ENCODE data around the gene BTBD1.
A peak's percentile ranks its signal among the peaks of the same experiment; 100 is the strongest.
"Not testable (repeated sequence)": the region's sequence is repeated elsewhere in the genome, so short reads cannot be mapped to it uniquely, and the experiment has no call there.

Gene BTBD1

DNA sequence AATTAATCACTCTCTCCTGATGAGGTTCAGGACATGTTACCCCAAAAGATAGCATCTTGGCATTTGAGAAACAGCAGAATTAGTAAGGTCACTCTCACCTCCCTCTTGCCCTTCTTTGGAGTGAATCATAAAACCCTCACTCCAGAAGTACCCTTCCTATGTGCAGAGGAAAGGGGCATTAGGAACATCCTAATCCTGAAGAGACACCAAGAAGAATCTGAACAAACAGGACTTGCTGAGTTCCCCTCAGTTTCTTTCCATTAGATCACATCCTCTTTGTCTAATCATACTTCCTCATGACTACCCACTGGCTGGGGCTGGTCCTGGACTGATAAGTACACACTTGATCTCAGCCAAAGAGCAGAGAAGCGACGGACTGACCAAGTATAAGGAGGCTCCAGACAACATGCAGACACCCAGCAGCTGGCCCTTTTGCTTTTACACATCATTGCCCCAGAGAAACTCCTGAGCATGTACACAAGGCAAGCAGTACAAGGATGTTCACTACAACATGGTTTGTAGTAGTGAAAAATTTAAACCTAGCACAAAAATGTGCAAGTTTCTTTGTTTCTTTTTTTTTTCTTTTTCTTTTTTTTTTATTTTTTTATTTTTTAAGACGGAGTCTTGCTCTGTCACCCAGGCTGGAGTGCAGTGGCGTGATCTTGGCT, 25.4 kb upstream of the BTBD1 start:
- DNase-seq, result no peak

DNA sequence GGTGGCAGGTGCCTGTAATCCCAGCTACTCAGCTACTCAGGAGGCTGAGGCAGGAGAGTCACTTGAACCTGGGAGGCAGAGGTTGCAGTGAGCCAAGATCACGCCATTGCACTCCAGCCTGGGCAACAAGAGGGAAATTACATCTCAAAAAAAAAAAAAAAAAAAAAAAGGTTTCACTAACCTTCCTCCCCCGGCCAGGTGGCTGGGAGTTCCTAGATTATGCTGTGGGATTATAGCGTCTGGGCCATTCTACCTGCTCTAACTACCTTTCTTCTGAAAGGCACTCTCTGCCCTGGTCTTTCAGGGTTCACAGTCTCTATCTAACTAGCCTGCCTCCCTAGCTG, 24.9 kb upstream of the BTBD1 start:
- not testable (repeated sequence) for DNase-seq

DNA sequence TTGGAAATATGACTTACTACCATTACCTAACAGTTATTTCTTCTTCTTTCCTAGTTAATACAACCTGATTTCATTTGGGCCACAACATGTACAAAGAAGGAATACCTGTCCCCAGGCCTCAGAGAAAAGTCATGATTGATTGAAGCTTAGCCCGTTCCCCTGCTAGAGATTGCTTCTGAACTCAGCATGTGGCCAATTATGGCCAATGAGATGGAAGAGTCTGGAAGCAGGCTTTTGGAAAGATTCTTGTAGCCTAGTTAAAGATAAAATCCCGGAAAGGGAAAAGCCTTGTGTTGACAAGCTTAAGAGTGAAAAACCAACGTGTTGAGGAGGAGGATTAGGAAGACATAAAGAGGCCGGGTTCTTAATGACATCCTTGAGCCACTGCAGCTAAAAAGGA, 23.4 kb upstream of the BTBD1 start:
- DNase-seq, result no peak

DNA sequence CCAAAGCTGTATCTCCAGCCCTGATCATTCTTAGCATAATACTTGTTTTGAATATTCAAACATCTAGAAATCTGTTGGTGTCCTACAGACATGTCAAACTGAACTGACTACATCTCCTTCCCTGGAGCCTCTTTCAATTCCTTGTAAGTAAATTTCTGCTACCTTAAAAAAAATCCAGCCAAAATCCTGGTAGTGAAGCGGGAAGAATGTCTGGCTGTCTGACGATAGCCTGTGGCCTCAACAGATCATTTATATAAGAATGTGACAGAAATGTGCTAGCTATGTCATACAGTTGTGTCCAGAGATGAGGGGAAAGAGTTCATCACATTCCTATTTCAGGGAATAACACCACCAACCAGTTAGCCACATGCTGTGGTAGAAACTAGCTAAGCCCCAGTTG, 21.8 kb upstream of the BTBD1 start:
- DNase-seq, result no peak

DNA sequence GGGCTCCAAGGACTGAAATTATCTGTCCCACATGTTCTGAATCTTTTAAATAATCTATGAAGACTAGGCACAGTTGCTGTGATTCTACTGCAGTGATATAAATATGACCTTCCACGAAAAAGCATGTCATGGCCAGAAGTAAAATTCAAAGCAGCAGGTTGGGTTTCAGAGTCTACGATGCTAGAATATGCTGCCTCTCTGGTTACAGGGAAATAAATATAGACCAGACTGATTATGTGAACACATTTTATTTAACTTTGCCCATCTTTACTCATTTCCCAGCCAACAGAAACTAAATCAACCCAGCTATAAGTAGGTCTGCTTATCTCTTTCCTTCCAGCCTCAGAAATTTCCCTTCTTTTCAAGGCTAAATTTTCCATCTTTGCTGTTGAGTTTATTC, 20.5 kb upstream of the BTBD1 start:
- DNase-seq, result no peak

DNA sequence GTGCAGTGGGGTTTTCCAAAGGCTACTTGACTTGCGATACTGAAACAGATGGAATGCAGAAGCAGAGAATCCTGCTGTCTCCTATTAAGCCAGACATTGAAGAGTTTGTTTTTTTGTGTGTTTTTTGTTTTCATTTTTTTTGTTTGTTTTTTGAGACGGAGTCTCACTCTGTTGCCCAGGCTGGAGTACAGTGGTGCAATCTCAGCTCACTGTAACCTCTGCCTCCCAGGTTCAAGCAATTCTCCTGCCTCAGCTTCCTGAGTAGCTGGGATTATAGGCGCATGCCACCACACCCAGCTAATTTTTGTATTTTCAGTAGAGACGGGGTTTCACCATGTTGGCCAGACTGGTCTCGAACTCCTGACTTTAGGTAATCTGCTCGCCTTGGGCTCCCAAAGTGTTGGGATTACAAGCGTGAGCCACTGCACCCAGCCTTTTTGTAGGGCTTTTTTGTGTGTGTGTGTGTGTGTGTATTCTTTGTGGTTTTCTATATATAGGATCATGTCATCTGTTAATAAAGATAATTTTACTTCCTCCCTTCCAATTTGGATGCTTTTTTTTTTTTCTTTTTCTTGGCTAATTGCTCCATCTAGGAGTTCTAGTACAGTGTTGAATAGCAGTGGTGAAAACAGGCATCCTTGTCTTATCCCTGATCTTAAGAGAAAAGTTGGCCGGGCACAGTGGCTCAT, 19.0 kb upstream of the BTBD1 start:
- not testable (repeated sequence) for DNase-seq

DNA sequence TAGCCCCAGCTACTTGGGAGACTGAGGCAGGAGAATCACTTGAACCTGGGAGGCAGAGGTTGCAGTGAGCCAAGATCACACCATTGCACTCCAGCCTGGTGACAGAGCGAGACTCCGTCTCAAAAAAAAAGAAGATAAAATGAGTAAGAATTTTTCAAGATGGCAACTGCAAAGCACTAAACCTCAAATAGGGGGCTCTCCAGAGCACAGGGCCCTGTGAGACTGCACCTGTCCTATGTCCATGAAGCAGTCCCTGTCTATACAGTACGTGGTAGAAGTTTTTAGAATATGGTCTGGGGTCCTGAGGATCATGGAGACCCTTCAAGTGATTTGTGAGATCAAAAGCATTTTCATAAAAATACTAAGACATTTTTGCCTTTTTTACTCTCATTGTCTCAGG, 18.4 kb upstream of the BTBD1 start:
- DNase-seq, result not testable (repeated sequence)

DNA sequence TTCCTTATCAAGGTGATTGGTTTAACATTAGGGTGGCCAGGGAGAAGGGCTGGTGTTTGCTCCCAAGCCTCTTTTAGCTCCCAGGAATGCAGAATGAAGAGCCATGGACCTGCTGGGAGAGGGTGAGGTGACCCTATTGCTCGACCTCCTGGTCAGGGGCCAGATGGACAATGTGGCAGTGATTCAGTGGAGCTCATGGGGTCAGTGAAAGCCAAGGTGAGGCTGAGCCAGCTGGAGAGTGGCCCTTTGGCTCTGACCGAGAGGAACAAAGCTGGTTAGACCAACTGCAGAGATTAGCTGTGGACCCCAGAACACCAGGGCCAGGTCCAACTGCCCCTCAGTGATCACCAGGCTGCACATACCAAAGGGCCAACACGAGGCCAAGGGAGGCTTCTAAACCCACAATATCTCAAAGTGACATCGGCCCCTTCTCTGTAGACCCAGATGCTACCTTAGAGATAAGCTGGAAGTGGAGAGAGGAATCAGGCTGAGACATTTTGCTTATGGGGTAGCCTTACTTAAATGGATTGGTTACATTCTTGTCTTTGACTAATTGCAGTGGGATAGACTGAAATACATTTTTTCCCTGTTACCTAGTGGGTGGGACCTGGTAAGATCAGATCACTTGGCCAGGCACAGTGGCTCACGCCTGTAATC, 15.8 kb upstream of the BTBD1 start:
- DNase-seq, result no peak

DNA sequence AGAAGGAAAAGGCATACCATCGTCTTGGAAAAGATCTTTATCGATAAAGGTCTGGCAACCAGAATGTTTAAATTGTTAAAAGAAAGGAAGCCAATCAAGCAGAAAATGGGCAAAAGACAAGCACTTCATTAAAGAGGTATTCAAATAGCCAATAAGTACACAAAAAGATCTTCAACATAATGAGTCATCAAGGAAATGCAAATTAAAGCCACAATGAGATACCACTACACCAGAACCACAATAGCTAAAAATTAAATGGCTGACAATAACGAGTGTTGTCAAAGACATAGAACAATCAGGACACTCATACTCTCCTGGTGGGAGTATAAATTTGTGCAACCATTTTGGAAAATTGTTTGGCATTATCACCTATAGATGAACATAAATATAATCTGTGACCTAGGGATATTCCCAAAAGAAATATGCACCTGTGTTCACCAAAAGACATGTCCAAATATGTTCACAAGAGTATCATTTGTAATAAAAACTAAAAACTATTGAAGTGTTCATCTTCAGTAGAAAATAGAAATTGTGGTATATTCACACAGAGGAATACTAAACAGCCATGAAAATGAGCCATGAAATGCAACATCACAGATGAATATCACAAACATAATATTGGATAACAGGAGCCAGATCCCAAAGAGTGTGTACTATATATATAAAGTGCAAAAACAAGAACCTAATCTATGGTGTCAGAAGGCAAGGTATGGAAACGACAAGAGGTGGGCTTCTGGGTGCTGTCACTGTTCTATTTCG, 14.4 kb upstream of the BTBD1 start:
- DNase-seq, result no peak

DNA sequence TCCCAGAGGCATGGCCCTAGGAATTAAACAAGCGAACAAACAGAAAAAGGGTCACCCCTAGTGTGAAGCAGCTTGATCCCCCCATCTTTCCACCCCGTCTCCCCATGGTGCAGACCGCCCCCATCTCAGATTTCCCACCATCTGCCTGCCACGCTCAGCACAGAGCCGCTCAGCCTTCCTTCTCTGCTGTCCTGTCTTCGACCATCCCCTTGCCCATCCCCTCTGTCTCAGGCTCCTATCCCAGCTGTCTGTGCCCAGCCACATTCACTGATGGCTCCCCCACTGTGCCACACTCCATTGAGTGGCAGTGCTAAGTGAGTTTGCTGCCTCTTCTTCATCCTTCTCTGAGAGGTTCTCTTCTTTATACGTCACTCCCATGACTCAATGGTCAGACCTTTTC, 11.7 kb upstream of the BTBD1 start:
- no peak for DNase-seq

DNA sequence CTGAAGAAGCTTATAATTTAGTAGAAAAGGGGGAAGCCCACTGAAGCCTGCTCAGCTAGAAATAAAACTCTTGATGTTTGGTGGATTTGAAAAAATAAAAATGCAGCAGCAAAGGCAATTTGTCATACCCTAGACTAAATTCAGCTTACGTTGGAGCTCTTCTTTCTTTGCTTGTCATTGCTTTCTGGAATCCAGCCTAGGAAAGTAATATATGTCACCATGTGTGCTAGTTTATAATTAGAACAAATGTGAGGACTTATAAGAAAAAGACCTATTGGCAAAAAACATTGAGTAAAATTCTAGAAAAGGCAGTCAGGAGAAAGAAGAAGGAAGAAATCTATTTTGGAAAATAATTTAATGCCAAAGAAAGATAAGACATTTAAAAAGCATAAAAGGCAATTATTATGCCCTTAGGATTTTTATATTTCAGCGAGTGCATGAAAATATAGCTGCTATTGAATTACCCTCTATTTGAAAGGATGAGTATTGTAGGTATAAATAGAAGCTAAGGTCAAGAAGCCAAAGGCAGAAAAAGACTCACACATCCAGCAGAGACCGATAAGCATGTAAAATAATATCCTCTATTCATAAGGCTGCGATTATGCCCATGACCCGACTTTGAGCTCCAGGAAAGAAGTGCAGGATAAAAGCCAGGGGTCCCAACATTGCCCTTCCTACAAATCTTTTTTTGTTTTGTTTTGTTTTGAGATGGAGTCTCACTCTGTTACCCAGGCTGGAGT, 10.6 kb upstream of the BTBD1 start:
- DNase-seq, result no peak

DNA sequence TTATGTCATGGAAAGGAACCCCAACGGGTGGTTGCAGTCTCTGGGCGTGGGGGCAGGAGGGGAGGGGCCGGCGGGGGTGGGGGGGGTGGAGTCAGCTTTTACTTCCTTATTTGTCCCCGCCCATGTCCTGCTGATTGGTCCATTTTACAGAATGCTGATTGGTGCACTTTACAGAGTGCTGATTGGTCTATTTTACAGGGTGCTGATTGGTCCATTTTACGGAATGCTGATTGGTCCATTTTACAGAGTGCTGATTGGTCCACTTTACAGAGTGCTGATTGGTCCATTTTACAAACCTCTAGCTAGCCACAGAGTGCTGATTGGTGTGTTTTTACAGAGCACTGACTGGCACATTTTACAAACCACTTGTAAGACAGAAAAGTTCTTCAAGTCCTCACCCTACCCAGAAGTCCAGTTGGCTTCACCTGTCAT, 2.2 kb upstream of the BTBD1 start:
- DNase-seq, result peak; percentile 37

DNA sequence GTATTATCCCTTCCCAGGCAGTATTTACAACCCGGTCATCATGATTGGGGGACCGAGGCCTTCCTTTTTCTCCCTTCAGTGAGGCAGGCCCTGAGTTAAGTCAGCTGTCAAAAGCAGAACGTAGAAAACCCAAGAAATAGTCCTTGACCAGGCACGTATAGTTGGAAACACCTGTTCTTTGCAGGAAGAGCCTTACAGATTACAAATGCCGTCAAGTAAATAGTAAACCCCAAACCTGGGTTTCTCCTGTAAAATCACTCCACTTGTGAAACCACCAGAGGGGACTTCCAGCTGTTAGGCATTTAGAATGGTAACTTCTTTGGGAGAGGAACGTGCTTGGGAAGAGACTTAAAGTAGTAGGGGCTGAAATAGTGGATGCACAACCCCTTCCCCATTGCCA, 1.0 kb upstream of the BTBD1 start:
- no peak for DNase-seq

DNA sequence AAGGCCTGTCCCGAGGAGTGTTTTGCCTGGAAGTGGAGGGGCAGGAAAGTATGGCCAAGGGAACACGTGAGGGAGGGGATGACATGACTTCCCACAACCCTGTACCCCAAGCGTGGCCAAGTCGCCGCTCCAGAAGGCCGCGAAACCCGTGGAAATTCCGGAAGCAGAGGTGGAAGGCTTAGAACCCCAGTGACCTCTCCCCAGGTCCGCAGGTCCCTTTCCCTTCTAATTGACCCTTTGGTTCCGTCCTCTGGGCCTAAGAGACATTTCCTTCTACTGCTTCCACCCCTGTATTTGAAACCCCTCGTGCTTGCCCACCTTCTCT, 548 bp upstream of the BTBD1 start:
- no peak for DNase-seq

DNA sequence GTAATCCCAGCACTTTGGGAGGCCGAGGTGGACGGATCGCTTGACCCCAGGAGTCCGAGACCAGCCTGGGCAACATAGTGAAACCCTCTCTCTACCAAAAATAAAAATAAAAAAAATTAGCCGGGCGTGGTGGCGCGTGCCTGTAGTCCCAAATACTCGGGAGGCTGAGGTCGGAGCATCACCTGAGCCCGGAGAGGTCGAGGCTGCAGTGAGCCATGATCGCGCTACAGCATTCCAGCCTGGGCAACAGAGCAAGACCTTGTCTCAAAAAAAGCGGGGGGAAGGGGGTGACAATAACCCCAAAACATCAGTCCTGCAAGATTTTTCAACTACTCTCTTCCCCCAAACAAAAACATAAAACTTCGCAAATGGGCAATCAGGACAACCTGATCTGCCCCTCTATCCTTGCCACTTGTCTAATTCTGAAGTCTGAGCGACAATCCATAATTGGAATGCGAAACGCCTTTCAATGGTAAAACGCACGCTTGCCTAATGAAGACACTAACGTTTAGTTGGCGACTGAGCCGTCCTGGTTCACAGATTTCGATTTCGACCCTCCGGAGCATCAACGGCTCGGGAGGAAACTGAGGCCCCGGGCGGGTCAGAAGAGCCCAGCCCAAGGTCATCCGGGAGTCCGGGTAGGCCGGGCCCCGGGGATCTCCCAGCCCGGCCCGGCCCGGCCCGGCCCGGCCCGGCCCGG, 868 bp downstream of the BTBD1 start:
- DNase-seq, result no peak

DNA sequence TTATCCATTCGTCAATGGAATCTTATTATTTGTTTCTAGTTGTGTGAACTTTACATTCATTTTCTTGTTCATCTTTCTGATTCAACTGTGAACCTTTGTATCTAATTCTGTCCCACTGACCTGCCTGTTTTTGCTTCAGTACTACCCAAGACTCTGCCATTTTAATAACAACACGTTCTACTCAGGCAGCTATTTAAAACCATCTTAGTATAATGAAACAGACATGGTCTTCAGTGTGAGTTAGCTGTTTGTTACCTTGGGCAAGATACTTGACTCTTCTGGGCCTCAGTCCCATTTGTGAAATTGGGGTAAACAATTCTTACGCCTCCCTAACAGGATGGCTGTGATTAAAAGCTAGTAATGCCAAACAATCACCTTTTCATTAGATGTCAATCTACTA, 1.6 kb downstream of the BTBD1 start:
- DNase-seq, result no peak

DNA sequence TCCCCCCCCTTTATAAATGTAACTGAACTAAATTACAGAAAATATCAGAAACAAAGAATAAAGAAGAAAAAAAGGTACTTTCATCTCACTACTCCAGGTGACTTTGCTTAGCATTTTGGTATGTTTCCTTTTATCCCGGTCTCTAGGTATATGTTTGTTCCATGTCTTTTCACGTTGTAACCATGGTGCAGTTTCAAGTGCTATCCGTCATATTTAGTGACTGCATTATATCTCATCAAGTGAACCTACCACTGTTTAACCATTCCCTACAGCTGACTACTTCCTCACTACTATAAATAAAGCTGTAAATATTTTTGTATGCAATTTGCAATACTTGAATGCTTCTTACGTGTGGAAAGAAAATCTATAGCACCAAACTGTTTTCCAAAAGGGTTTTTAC, 2.2 kb downstream of the BTBD1 start:
- no peak for DNase-seq

DNA sequence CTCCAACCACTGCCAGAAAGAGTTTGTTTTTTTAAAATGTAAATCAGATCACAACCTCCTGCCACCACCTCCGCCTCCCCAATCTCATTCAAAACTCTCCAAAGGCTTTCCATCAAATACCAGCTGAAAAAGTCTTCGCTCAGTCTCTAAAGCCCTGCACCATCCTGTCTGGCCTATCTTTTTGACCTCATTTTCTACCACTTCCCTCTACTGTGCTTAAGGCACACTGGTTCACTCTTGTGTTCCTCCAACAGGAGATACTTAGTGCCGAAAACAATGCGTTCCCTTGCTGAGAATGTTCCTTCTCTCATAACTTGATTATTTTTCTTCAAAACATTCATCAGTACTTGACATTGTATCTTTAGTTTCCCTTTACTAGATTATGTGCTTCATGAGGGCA, 3.5 kb downstream of the BTBD1 start:
- DNase-seq, result no peak

DNA sequence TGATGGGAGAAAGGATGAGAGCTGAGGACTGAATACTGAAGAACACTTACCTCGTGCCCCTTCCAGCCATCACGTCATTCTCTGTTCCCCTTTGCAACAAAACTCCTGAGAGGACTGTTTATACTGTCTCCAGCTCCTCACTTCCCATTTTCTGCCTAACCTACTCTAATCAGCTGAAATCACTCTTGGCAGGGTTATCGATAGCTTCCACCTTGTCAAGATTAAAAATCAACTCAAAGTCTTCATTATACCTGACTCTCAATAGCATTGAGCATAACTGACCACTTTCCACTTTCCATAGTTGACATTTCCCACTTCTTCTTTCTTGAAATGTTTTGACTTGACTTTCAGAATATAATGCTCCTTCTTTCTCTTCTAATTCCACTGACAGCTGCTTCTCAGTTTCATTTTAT, 4.3 kb downstream of the BTBD1 start:
- DNase-seq, result no peak

DNA sequence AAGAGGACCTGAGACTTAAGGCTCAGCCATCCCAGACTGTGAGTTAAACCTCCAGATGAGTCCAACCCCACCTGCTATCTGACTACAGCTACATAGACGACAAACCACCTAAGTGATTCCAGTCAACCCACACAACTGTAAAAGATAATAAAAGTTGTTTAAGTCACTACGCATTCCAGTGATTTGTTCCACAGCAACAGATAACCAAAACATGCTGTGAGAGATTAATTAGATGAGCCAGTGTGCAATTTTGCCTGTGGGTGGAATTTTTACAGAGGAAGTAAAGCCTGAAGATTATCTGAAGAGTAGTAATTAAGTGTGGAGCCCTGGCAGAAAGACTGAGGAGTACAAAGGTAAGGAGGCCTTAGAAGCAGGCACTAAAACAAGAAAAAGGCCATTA, 5.4 kb downstream of the BTBD1 start:
- DNase-seq, result no peak

DNA sequence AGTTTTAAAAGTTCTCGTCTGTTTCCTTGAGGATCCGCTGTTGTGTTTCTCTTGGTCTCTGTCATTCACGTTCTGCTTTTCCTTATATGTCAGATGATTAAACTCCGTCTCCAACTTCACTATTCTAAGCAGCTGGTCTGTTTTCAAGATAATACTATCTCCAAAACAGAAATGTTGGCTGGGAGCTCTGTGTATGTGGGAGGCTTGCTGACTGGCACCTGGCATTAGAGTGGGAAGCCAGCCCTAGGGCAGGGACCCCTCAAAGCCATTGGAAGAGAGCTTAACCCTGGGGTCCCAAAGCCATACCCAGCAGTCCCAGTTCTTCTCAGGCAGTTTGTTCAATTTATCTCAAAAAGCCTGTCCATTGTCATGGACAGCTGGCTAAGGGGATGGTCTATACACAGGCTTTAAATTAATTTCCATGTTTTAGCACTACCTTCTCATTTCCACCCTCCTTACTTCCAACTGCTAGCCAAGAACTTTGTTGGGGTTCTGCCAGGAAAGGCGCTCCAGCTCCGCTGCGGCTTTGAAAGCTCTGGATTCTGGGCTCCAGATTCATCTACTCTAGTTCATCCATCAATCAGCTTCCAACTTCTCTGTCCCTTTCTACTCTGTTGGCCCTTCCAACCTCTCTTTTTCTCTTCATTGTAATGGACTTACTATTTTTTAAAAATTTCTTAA, 9.2 kb downstream of the BTBD1 start:
- no peak for DNase-seq

DNA sequence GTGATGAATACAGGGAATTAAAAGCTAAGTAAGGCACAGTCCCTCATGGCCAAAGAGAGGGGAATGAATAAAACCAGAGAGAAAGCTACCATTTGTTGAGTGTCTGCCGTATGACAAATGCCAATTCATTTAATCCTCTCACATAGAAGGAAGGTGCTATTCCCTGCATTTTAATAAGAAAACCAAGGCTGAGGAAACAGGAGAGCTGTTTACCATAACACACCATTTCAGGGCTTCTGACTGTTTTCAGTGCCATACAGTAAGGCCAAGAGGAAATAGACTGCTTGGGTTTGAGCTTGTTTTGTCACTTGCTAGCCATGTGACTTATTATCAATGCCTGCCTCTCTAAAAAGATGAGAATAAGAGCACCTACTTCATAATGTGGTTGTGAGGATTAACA, 10.1 kb downstream of the BTBD1 start:
- DNase-seq, result no peak

All from activated CD4-positive, CD25-positive, alpha-beta regulatory T cell treated with anti-CD3 and anti-CD28 coated beads, Interleukin-2, amount 50 U/mL, for 72 hours (primary cell).